Nephron progenitor cell (in vitro differentiated cells): ENCODE data around the gene TNNI3K.

Experiments used
- DNase-seq: peaks from one replicate; pipeline ENCODE4 v3.0.0; 2021
- H3K27ac Mint-ChIP-seq: 2 replicates; pipeline ENCODE4 v1.8.0; 2021; ENCODE audit warnings: mild to moderate bottlenecking, moderate library complexity, mixed read lengths
- H3K27me3 Mint-ChIP-seq: 2 replicates; pipeline ENCODE4 v1.8.0; 2021; ENCODE audit warnings: mild to moderate bottlenecking, low read depth, mixed read lengths; ENCODE audit not compliant: poor library complexity
- H3K36me3 Mint-ChIP-seq: 2 replicates; pipeline ENCODE4 v1.8.0; 2021; ENCODE audit warnings: low read depth, mixed read lengths
- H3K4me1 Mint-ChIP-seq: 2 replicates; pipeline ENCODE4 v1.8.0; 2021; ENCODE audit warnings: mixed read lengths
- H3K4me3 Mint-ChIP-seq: 2 replicates; pipeline ENCODE4 v1.8.0; 2021; ENCODE audit warnings: mild to moderate bottlenecking, moderate library complexity, mixed read lengths
- H3K9me3 Mint-ChIP-seq: 2 replicates; pipeline ENCODE4 v1.8.0; 2021; ENCODE audit warnings: mild to moderate bottlenecking, moderate library complexity, mixed read lengths
- CTCF ChIP-seq: fragments of 200-600 bp; sonication (generic); IDR thresholded peaks from 2 replicates; pipeline ENCODE4 v1.5.0; 2021; ENCODE audit warnings: antibody characterized with exemption

TNNI3K gene

GRCh38 chr1:74199504-74199903, 35.7 kb upstream of the TNNI3K start:
- H3K9me3 Mint-ChIP-seq = no peaks in the 10 kb centered on the region
- H3K36me3 Mint-ChIP-seq = peaks cover 12% of the 10 kb centered on the region
- no peak for TF ChIP-seq CTCF
- DNase-seq = no peak
- no peak overlapping the region for H3K27ac Mint-ChIP-seq
- H3K27me3 Mint-ChIP-seq = peaks cover 8% of the 10 kb centered on the region
- peak overlapping the region; percentile 90 for H3K4me3 Mint-ChIP-seq
- peaks cover 6% of the 10 kb centered on the region for H3K4me1 Mint-ChIP-seq

- Mint-ChIP-seq H3K9me3 (peaks cover under 1% of the 10 kb centered on the region), H3K4me1 (no peaks in the 10 kb centered on the region), H3K27ac (no peak overlapping the region), H3K36me3 (peaks cover 12% of the 10 kb centered on the region), H3K27me3 (peaks cover 5% of the 10 kb centered on the region), H3K4me3 (no peak overlapping the region)
- TF ChIP-seq CTCF = no peak
- no peak for DNase-seq
These were observed 29.9 kb upstream of the TNNI3K start for GRCh38 chr1:74205266-74205665.

GRCh38 chr1:74215229-74215628, 20.0 kb upstream of the TNNI3K start:
- no peaks in the 10 kb centered on the region for H3K36me3 Mint-ChIP-seq
- DNase-seq = no peak
- TF ChIP-seq CTCF = no peak
- H3K4me1 Mint-ChIP-seq = no peaks in the 10 kb centered on the region
- H3K4me3 Mint-ChIP-seq = no peak overlapping the region
- H3K9me3 Mint-ChIP-seq = peaks cover 4% of the 10 kb centered on the region
- H3K27ac Mint-ChIP-seq = no peak overlapping the region
- peaks cover 3% of the 10 kb centered on the region for H3K27me3 Mint-ChIP-seq

GRCh38 chr1:74222701-74223100, 12.5 kb upstream of the TNNI3K start:
- H3K27me3 Mint-ChIP-seq = no peaks in the 10 kb centered on the region

GRCh38 chr1:74223453-74223852, 11.7 kb upstream of the TNNI3K start:
- no peak for TF ChIP-seq CTCF
- H3K27me3 Mint-ChIP-seq = no peaks in the 10 kb centered on the region
- no peaks in the 10 kb centered on the region for H3K4me1 Mint-ChIP-seq
- no peaks in the 10 kb centered on the region for H3K9me3 Mint-ChIP-seq
- no peak for DNase-seq
- H3K36me3 Mint-ChIP-seq = no peaks in the 10 kb centered on the region
- no peak overlapping the region for H3K4me3 Mint-ChIP-seq
- H3K27ac Mint-ChIP-seq = no peak overlapping the region

More at GRCh38 chr1:74222701-74223100, 12.5 kb upstream of the TNNI3K start:
- Mint-ChIP-seq H3K4me3 (no peak overlapping the region), H3K4me1 (no peaks in the 10 kb centered on the region), H3K36me3 (no peaks in the 10 kb centered on the region), H3K9me3 (no peaks in the 10 kb centered on the region), H3K27ac (no peak overlapping the region)
- TF ChIP-seq CTCF = no peak
- no peak for DNase-seq

- Mint-ChIP-seq H3K4me1 (no peaks in the 10 kb centered on the region), H3K27ac (no peak overlapping the region)
- TF ChIP-seq CTCF = no peak
These were observed 1.3 kb downstream of the TNNI3K start for GRCh38 chr1:74236440-74236839.

More at GRCh38 chr1:74236440-74236839, 1.3 kb downstream of the TNNI3K start:
- no peak overlapping the region for H3K4me3 Mint-ChIP-seq
- no peaks in the 10 kb centered on the region for H3K27me3 Mint-ChIP-seq
- DNase-seq = no peak
- no peaks in the 10 kb centered on the region for H3K9me3 Mint-ChIP-seq
- no peaks in the 10 kb centered on the region for H3K36me3 Mint-ChIP-seq
